A673 (cell line): ENCODE results near the gene SMIM21. TPM values are rescaled to one million over a fixed set of nuclear protein-coding genes. Genes with fewer than 3 reads are reported as not detected.

Source experiments
- BruUV-seq: library from RNA; stranded (reverse); fragments of 400-500 nt; replicated peaks from 2 replicates; lab custom pipeline; 2021; lab: Mats Ljungman, UMichigan
- CTCF ChIA-PET: fragments of 300-600 bp; sonication (Branson Sonifier 250); formaldehyde crosslinking; loops from one replicate; lab custom pipeline; 2022; ENCODE audit warnings: antibody characterized with exemption; lab: Charles Lee
- POLR2A ChIA-PET: fragments of 300-600 bp; sonication (Branson Sonifier 250); formaldehyde crosslinking; loops from one replicate; lab custom pipeline; 2022; ENCODE audit warnings: antibody characterized with exemption; ENCODE audit not compliant: low non-redundant PET; lab: Charles Lee
- DNase-seq: peaks from one replicate; pipeline ENCODE4 v3.0.0-alpha.2; 2015; ENCODE audit warnings: low spot score
- H3K27ac ChIP-seq: fragments of 200-600 bp; sonication (generic); 2 replicates; pipeline ENCODE4 v1.5.1; 2016; ENCODE audit warnings: mixed run types, low read depth, mild to moderate bottlenecking, mixed read lengths, antibody characterized with exemption, low read length; ENCODE audit not compliant: poor library complexity, severe bottlenecking
- H3K27me3 ChIP-seq: fragments of 200-600 bp; sonication (generic); replicated peaks from 2 replicates; pipeline ENCODE4 v1.6.1; 2017; ENCODE audit warnings: mixed run types, low read depth, mild to moderate bottlenecking, mixed read lengths, antibody characterized with exemption, low read length; ENCODE audit not compliant: insufficient read depth, poor library complexity
- H3K36me3 ChIP-seq: fragments of 200-600 bp; sonication (generic); 2 replicates; pipeline ENCODE4 v1.6.1; 2016; ENCODE audit warnings: mixed run types, mild to moderate bottlenecking, mixed read lengths, antibody characterized with exemption, low read length; ENCODE audit not compliant: insufficient read depth, poor library complexity, severe bottlenecking
- H3K4me1 ChIP-seq: fragments of 200-600 bp; sonication (generic); 2 replicates; pipeline ENCODE4 v1.6.1; 2017; ENCODE audit warnings: mixed run types, mild to moderate bottlenecking, mixed read lengths, antibody characterized with exemption, low read length; ENCODE audit not compliant: insufficient read depth, poor library complexity, severe bottlenecking
- H3K4me3 ChIP-seq: fragments of 200-600 bp; sonication (generic); 2 replicates; pipeline ENCODE4 v1.5.1; 2016; ENCODE audit warnings: low read depth, mixed run types, mild to moderate bottlenecking, mixed read lengths, low read length; ENCODE audit not compliant: poor library complexity, severe bottlenecking
- H3K9me3 ChIP-seq: fragments of 200-600 bp; sonication (generic); 2 replicates; pipeline ENCODE4 v1.6.1; 2016; ENCODE audit warnings: mixed run types, low read depth, mild to moderate bottlenecking, mixed read lengths, antibody characterized with exemption, low read length; ENCODE audit not compliant: poor library complexity, severe bottlenecking
- CTCF ChIP-seq: fragments of 300-800, 200-600 bp; sonication (generic); conservative IDR thresholded peaks from 2 replicates; pipeline ENCODE4 v1.5.1; 2017; ENCODE audit warnings: low read depth, mild to moderate bottlenecking, antibody characterized with exemption, low read length, moderate library complexity, mixed read lengths
- EZH2 ChIP-seq: fragments of 200-600 bp; sonication (generic); IDR thresholded peaks from 2 replicates; pipeline ENCODE4 v1.6.1; 2017; ENCODE audit warnings: borderline replicate concordance, low read depth, mild to moderate bottlenecking, mixed read lengths, antibody characterized with exemption, low read length; ENCODE audit not compliant: poor library complexity, severe bottlenecking
- intact Hi-C: fragments of 100-400 bp; cut with micrococcal nuclease; formaldehyde crosslinking; loops from one replicate; pipeline ENCODE4 v1.10.0; 2022; ENCODE audit not compliant: unreplicated experiment
- total RNA-seq: library from RNA; stranded (reverse); gene quantifications from 2 replicates; pipeline ENCODE4 v1.2.3, GENCODE V29; 2021

SMIM21 gene
- total RNA-seq, 1 experiment from 2014 or later, result not detected

DNA sequence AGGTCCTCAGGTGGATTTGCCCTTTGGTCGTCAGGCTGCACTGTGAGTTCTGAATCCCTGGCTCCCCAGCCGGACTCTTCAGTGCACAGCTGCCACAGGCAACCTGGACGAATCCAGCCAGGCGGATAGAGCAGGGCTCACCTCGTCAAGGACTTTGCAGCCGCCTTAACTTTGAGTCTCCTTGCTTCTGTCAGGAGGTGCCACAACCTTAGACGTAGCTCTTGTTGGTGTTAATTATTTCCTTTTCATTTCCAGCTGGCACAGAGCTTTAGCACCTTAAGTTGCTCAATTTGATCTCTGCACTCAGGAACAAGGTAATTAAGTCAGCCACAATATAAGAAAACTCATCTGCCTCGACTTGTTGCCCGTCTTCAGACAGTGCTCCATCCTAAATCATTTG is 17.7 kb downstream of the SMIM21 start:
- Histone ChIP-seq H3K27ac (no peak overlapping the region), H3K9me3 (no peaks in the 10 kb centered on the region), H3K4me1 (no peaks in the 10 kb centered on the region), H3K36me3 (no peaks in the 10 kb centered on the region), H3K4me3 (no peak overlapping the region), H3K27me3 (no peaks in the 10 kb centered on the region)
- no peak for DNase-seq
- ChIA-PET POLR2A (no interaction called here), CTCF (no interaction called here)
- TF ChIP-seq EZH2, result no peak
- no peak for TF ChIP-seq CTCF
- intact Hi-C loops, result loop anchor here (1.0 kb wide), 1 partner anchor 8 kb away; no protein-coding TSS in a partner anchor
- BruUV-seq, result no TSS peak

GRCh38 chr18:75408554-75409506 is 18.7 kb downstream of the SMIM21 start:
- H3K4me1 ChIP-seq, result no peaks in the 10 kb centered on the region
- ChIA-PET CTCF (no interaction called here), POLR2A (no interaction called here)
- TF ChIP-seq CTCF (no peak), EZH2 (no peak)
- H3K36me3 ChIP-seq, result no peaks in the 10 kb centered on the region
- H3K9me3 ChIP-seq, result no peaks in the 10 kb centered on the region
- H3K27ac ChIP-seq, result no peak overlapping the region
- peak; percentile 48 for DNase-seq
- no peaks in the 10 kb centered on the region for H3K27me3 ChIP-seq
- intact Hi-C loops, result loop anchor here (1.0 kb wide), 1 partner anchor 9 kb away; no protein-coding TSS in a partner anchor
- no TSS peak for BruUV-seq
- no peak overlapping the region for H3K4me3 ChIP-seq

DNA sequence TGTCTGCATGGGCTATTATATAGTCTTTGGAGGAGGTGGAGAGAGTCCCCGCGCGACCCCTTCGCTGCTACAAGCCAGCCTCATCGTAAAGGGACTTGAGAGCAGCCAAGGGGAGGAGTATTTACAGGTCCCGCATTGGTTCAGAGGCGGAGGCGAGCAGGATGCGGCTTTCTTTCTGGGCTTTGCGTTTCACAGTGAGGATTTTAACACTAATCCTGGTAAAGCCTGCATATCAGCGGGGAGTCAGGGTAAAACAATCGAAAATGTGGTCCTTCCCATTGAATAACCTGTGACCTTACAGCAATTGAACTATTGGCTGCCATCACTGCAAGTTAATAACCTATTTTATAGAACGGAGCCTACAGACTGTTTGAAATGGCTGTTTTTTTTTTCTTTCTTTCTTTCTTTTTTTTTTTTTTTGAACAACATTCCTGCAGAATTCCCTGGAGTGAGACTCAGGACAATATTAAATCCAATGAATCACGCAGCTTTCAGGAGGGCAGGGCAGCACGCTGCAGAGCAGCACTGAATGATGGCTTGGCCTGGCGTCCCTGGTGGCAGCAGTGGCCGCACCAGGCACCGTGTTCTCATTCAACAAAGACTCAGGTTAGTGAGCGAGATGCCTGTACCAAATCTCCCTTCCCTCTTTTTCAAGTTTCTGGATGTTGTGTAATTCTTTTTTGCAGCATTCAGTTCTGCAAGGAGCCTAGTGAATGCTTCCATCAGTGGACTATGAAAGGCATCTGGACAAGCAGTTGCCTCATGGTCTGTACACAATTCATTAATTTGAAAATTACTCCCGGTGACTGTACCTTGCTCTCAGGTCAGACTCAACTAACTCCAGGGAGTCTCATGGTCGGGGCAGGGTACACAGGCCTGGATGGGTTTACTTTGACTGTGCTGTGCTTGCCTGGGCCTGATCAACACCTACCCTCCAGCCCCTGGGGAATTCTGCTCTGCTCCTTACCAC is 19.8 kb downstream of the SMIM21 start:
- Histone ChIP-seq H3K27ac (no peak overlapping the region), H3K4me1 (no peaks in the 10 kb centered on the region), H3K27me3 (no peaks in the 10 kb centered on the region), H3K9me3 (no peaks in the 10 kb centered on the region), H3K36me3 (no peaks in the 10 kb centered on the region), H3K4me3 (no peak overlapping the region)
- ChIA-PET POLR2A (no interaction called here), CTCF (no interaction called here)
- intact Hi-C loops, result no loop called here
- TF ChIP-seq CTCF, result no peak
- TF ChIP-seq EZH2, result no peak
- no peak for DNase-seq
- BruUV-seq, result no TSS peak
